SK-N-SH (cell line): Measurements from ENCODE around the gene UBE3C. TPM values are rescaled to one million over a fixed set of nuclear protein-coding genes. Genes with fewer than 3 reads are reported as not detected.

ENCODE experiments used
- CTCF ChIA-PET: fragments of 300-600, 350-600 bp; formaldehyde crosslinking; extraction: SDS; loops from one replicate; lab custom pipeline; 2021; lab: Yijun Ruan, JAX
- POLR2A ChIA-PET: fragments of 350-600 bp; sonication (Branson Sonifier 250); formaldehyde crosslinking; extraction: SDS; loops from one replicate; lab custom pipeline; 2020; ENCODE audit warnings: antibody characterized with exemption, inconsistent platforms; lab: Yijun Ruan, JAX
- DNase-seq: peaks from one replicate; pipeline ENCODE4 v3.0.0; 2012
- H2AFZ ChIP-seq: fragments of 200-600 bp; sonication (generic); 2 replicates; pipeline ENCODE4 v1.8.1; 2016; ENCODE audit warnings: antibody characterized with exemption, mild to moderate bottlenecking, low read depth
- H3F3A ChIP-seq: fragments of 200-600 bp; sonication (generic); replicated peaks from 2 replicates; pipeline ENCODE3; 2016; ENCODE audit warnings: antibody characterized with exemption, mild to moderate bottlenecking; ENCODE audit not compliant: insufficient read depth
- H3K27ac ChIP-seq, 2 experiments: fragments of 200-500 bp in 1 of 2; fragments of 200-600 bp in 1 of 2; sonication (Bioruptor generic) in 1 of 2; sonication (generic), shearing (Covaris generic) in 1 of 2; 2 replicates each; pipeline versions ENCODE4 v1.5.1 to v1.6.1; 2014 to 2016; ENCODE audit warnings: low read depth in 2 of 2, inconsistent platforms in 1 of 2, low read length in 1 of 2, mild to moderate bottlenecking in 1 of 2, mixed read lengths in 1 of 2
- H3K27me3 ChIP-seq: fragments of 200-600 bp; sonication (generic), shearing (Covaris generic); 2 replicates; pipeline ENCODE4 v1.6.1; 2016; ENCODE audit warnings: mixed run types; ENCODE audit not compliant: insufficient read depth
- H3K36me3 ChIP-seq, 2 experiments: fragments of 200-500 bp in 1 of 2; fragments of 200-600 bp in 1 of 2; sonication (Bioruptor generic) in 1 of 2; sonication (generic) in 1 of 2; replicated peaks in 1 of 2; 2 replicates each; pipeline versions ENCODE3 to v1.5.1; 2014 to 2016; ENCODE audit warnings: low read length in 1 of 2, mild to moderate bottlenecking in 1 of 2; ENCODE audit not compliant: insufficient read depth in 2 of 2, control insufficient read depth in 1 of 2
- H3K4me1 ChIP-seq, 2 experiments: fragments of 200-500 bp in 1 of 2; fragments of 200-600 bp in 1 of 2; sonication (Bioruptor generic) in 1 of 2; sonication (generic), shearing (Covaris generic) in 1 of 2; 2 replicates each; pipeline versions ENCODE4 v1.5.1 to v1.6.1; 2014 to 2016; ENCODE audit warnings: low read depth in 1 of 2, low read length in 1 of 2, mixed run types in 1 of 2; ENCODE audit not compliant: insufficient read depth in 2 of 2, control insufficient read depth in 1 of 2
- H3K4me2 ChIP-seq: fragments of 200-600 bp; sonication (generic), shearing (Covaris generic); 2 replicates; pipeline ENCODE4 v1.6.1; 2017; ENCODE audit warnings: mixed run types
- H3K4me3 ChIP-seq, 2 experiments: fragments of 200-500 bp in 1 of 2; fragments of 200-600 bp in 1 of 2; sonication (Bioruptor generic) in 1 of 2; sonication (generic), shearing (Covaris generic) in 1 of 2; 2 replicates each; pipeline versions ENCODE4 v1.5.1 to v1.8.1; 2014 to 2016; ENCODE audit warnings: low read depth in 2 of 2, inconsistent platforms in 1 of 2, low read length in 1 of 2, mild to moderate bottlenecking in 1 of 2, mixed read lengths in 1 of 2, moderate library complexity in 1 of 2
- H3K79me2 ChIP-seq: fragments of 200-600 bp; sonication (generic); 2 replicates; pipeline ENCODE4 v1.8.1; 2017; ENCODE audit warnings: mild to moderate bottlenecking; ENCODE audit not compliant: insufficient read depth
- H3K9ac ChIP-seq: fragments of 200-600 bp; sonication (generic); 2 replicates; pipeline ENCODE4 v1.6.1; 2017; ENCODE audit warnings: mixed run types
- H3K9me2 ChIP-seq: fragments of 200-600 bp; sonication (generic); 2 replicates; pipeline ENCODE4 v1.6.1; 2017; ENCODE audit warnings: mixed run types
- H3K9me3 ChIP-seq: fragments of 200-600 bp; sonication (generic); 2 replicates; pipeline ENCODE4 v1.6.1; 2017; ENCODE audit warnings: mixed run types, mild to moderate bottlenecking, moderate library complexity
- H4K20me1 ChIP-seq: fragments of 200-600 bp; sonication (generic); 2 replicates; pipeline ENCODE4 v1.6.1; 2017; ENCODE audit warnings: mild to moderate bottlenecking, mixed run types; ENCODE audit not compliant: insufficient read depth
- CHD2 ChIP-seq: fragments of 150-350 bp; IDR thresholded peaks from 2 replicates; pipeline ENCODE4 v1.6.1; 2018; ENCODE audit warnings: low read length; ENCODE audit not compliant: partially characterized antibody
- CTCF ChIP-seq: fragments of 200-600 bp; sonication (generic); IDR thresholded peaks from 2 replicates; pipeline ENCODE4 v1.6.1; 2017; ENCODE audit warnings: antibody characterized with exemption, mild to moderate bottlenecking, moderate library complexity
- EP300 ChIP-seq, 2 experiments: IDR thresholded peaks; 2 replicates each; pipeline versions ENCODE4 v1.4.0 to v1.6.1; 2012; ENCODE audit warnings: borderline replicate concordance in 1 of 2, low read depth in 1 of 2, low read length in 1 of 2
- EZH2phosphoT487 ChIP-seq: fragments of 200-600 bp; sonication (generic); IDR thresholded peaks from 2 replicates; pipeline ENCODE4 v1.6.1; 2017; ENCODE audit warnings: low read depth, mixed run types, mild to moderate bottlenecking, antibody characterized with exemption, moderate library complexity, borderline replicate concordance
- FOSL2 ChIP-seq: IDR thresholded peaks from 2 replicates; pipeline ENCODE4 v1.4.0; 2012; ENCODE audit warnings: low read depth, mild to moderate bottlenecking, moderate library complexity, borderline replicate concordance
- FOXJ3 ChIP-seq: sonication (generic); formaldehyde crosslinking; IDR thresholded peaks from 2 replicates; pipeline ENCODE4 v1.5.1; 2020; ENCODE audit warnings: mild to moderate bottlenecking, missing genetic modification reagents
- FOXM1 ChIP-seq: IDR thresholded peaks from 2 replicates; pipeline ENCODE4 v1.4.0; 2012; ENCODE audit warnings: low read depth, mild to moderate bottlenecking
- GABPA ChIP-seq: IDR thresholded peaks from 2 replicates; pipeline ENCODE4 v1.4.0; 2012; ENCODE audit warnings: low read depth, mild to moderate bottlenecking
- GATA2 ChIP-seq: sonication (generic); formaldehyde crosslinking; IDR thresholded peaks from 2 replicates; pipeline ENCODE4 v1.5.0; 2020; ENCODE audit warnings: mild to moderate bottlenecking, missing genetic modification reagents
- MAX ChIP-seq: IDR thresholded peaks from 2 replicates; pipeline ENCODE4 v1.4.0; 2012; ENCODE audit warnings: low read depth
- MEF2A ChIP-seq: IDR thresholded peaks from 2 replicates; pipeline ENCODE4 v1.4.0; 2012; ENCODE audit warnings: low read depth, borderline replicate concordance
- NRF1 ChIP-seq: IDR thresholded peaks from 2 replicates; pipeline ENCODE4 v1.6.1; 2012; ENCODE audit warnings: low read depth, mild to moderate bottlenecking, low read length
- POLR2AphosphoS5 ChIP-seq: IDR thresholded peaks from 2 replicates; pipeline ENCODE4 v1.6.1; 2012; ENCODE audit warnings: low read depth, low read length
- RCOR1 ChIP-seq: fragments of 150-350 bp; IDR thresholded peaks from 2 replicates; pipeline ENCODE4 v1.6.1; 2017; ENCODE audit warnings: antibody characterized with exemption, low read length
- SMC3 ChIP-seq: IDR thresholded peaks from 2 replicates; pipeline ENCODE4 v1.6.1; 2012; ENCODE audit warnings: low read depth, low read length, improper control_type of control experiment
- TAF1 ChIP-seq: IDR thresholded peaks from 2 replicates; pipeline ENCODE4 v1.6.1; 2012; ENCODE audit warnings: low read depth, mild to moderate bottlenecking, low read length, moderate library complexity, borderline replicate concordance
- TEAD4 ChIP-seq: IDR thresholded peaks from 2 replicates; pipeline ENCODE4 v1.4.0; 2012; ENCODE audit warnings: mild to moderate bottlenecking, borderline replicate concordance; ENCODE audit not compliant: insufficient read depth
- USF1 ChIP-seq: IDR thresholded peaks from 2 replicates; pipeline ENCODE4 v1.4.0; 2012; ENCODE audit warnings: low read depth, borderline replicate concordance
- YY1 ChIP-seq: IDR thresholded peaks from 2 replicates; pipeline ENCODE4 v1.4.0; 2012; ENCODE audit warnings: low read depth, mild to moderate bottlenecking
- ZBTB33 ChIP-seq: IDR thresholded peaks from 2 replicates; pipeline ENCODE4 v1.4.0; 2012; ENCODE audit warnings: low read depth, borderline replicate concordance
- WGBS: methylation state at CpG from one replicate; pipeline ENCODE4 v1.1.6; 2017; ENCODE audit warnings: low lambda C conversion rate; 5-methylcytosine and 5-hydroxymethylcytosine counted together
- polyA plus RNA-seq, 3 experiments: library from polyadenylated mRNA; depleted of rRNA; stranded (reverse); fragments of >200 nt; gene quantifications; 2 replicates each; pipeline ENCODE4 v1.2.3, GENCODE V29; 2012

The UBE3C gene
- polyA plus RNA-seq, 1 of the 3 experiments (the other 2 are of a cell fraction), result 48.4 TPM

GRCh38 chr7:157204134-157204533 lies 65.4 kb downstream of the UBE3C start:
- no peaks in the 10 kb centered on the region for H4K20me1 ChIP-seq
- H3K4me3 ChIP-seq, result no peak overlapping the region
- ChIA-PET CTCF (interaction anchor here (1.1 to 1.3 kb wide), 3 partner anchors 12 to 235 kb away, joined by 3 to 4 read pairs (median 4); no protein-coding TSS in a partner anchor), POLR2A (no interaction called here)
- peaks cover 73 to 75% of the 10 kb centered on the region in 2 experiments for H3K36me3 ChIP-seq
- no peak overlapping the region for H3K27ac ChIP-seq
- DNase-seq, result no peak
- no peaks in the 10 kb centered on the region for H3K9me2 ChIP-seq
- no peak for TF ChIP-seq GATA2 (CRISPR knock-in tag)
- TF ChIP-seq MAX, result no peak
- TF ChIP-seq USF1, result no peak
- no peaks in the 10 kb centered on the region for H3K79me2 ChIP-seq
- H3F3A ChIP-seq, result peaks cover 17% of the 10 kb centered on the region
- H3K4me1 ChIP-seq, result peaks cover 0 to 4% of the 10 kb centered on the region in 2 experiments; a peak in 1 of 4 replicates
- no peak overlapping the region for H2AFZ ChIP-seq
- H3K9me3 ChIP-seq, result no peaks in the 10 kb centered on the region
- H3K9ac ChIP-seq, result no peak overlapping the region
- H3K27me3 ChIP-seq, result no peaks in the 10 kb centered on the region
- H3K4me2 ChIP-seq, result no peak overlapping the region
- 94% methylated on average over 5 of the region's 5 CpGs for whole genome bisulfite sequencing

- 100% methylated on average over 2 of the region's 2 CpGs for WGBS
- Histone ChIP-seq H4K20me1 (no peaks in the 10 kb centered on the region), H3K27ac (no peak overlapping the region), H3K4me2 (no peak overlapping the region), H3K4me3 (no peak overlapping the region), H3K4me1 (no peaks in the 10 kb centered on the region)
- no peak for TF ChIP-seq SMC3
- TF ChIP-seq EP300 (IDR thresholded peaks at IDR 0.05; ENCODE audit: borderline replicate concordance in 1 of 2, low read depth in 1 of 2, low read length in 1 of 2), result no peak
- TF ChIP-seq NRF1, result no peak
- no peak for TF ChIP-seq CHD2
- no peak for TF ChIP-seq MEF2A
- no peak for TF ChIP-seq YY1
- no peak for TF ChIP-seq POLR2AphosphoS5
- no peak for TF ChIP-seq RCOR1
- no peak for TF ChIP-seq FOXJ3
- TF ChIP-seq FOSL2, result no peak
- no peak for TF ChIP-seq GABPA
- no peak for TF ChIP-seq TAF1
- TF ChIP-seq FOXM1, result no peak
- no peak for TF ChIP-seq TEAD4
- no peak for TF ChIP-seq ZBTB33
- no peak for TF ChIP-seq EZH2phosphoT487
- TF ChIP-seq CTCF, result no peak
- TF ChIP-seq, all 33 proteins: peak for 0
- H3K9me3 ChIP-seq, result no peaks in the 10 kb centered on the region
- CTCF ChIA-PET, result interaction anchor here (0.9 to 2.2 kb wide), 4 partner anchors 11 to 255 kb away, joined by 3 to 8 read pairs (median 4); no protein-coding TSS in a partner anchor
- H3F3A ChIP-seq, result peaks cover 17% of the 10 kb centered on the region
- no peak overlapping the region for H2AFZ ChIP-seq
- no peak overlapping the region for H3K9ac ChIP-seq
- POLR2A ChIA-PET, result no interaction called here
- DNase-seq, result no peak
- no peaks in the 10 kb centered on the region for H3K27me3 ChIP-seq
- peaks cover 76 to 77% of the 10 kb centered on the region in 2 experiments for H3K36me3 ChIP-seq
- H3K79me2 ChIP-seq, result no peaks in the 10 kb centered on the region
- H3K9me2 ChIP-seq, result no peaks in the 10 kb centered on the region
Measured at GRCh38 chr7:157205438-157205837, 66.7 kb downstream of the UBE3C start.
